HG02973 (cell line): ENCODE results near the gene ATOH7.

Experiments used
- ATAC-seq: cut with Tn5 transposase; IDR thresholded peaks from one replicate; pipeline ENCODE4 v1.9.1; 2021; ENCODE audit warnings: moderate library complexity; ENCODE audit not compliant: unreplicated experiment

Gene ATOH7

DNA sequence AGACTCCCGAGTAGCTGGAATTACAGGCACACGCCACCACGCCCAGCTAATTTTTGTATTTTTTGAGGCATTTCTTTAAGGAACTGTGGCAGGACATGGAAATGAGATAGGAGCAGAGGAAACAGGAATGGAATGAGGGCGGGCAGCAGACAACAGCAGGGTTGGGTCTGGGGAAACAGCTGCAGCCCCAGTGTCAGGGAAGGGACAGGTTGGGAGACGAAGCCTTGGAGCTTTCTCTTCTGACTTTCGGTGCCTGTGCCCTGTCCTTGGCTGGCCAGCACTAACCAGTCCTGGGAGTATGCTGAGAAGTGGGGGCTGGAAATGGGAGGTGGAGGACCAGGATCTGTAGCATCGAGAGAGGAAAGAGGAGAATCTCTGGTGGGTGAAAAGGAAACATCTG is 47.4 kb downstream of the ATOH7 start:
- no peak for ATAC-seq
